SK-N-SH (cell line): ENCODE results near the gene TSG101. TPM values are rescaled to one million over a fixed set of nuclear protein-coding genes. Genes with fewer than 3 reads are reported as not detected.

Experiments
- CTCF ChIA-PET: fragments of 300-600, 350-600 bp; formaldehyde crosslinking; extraction: SDS; loops from one replicate; lab custom pipeline; 2021; lab: Yijun Ruan, JAX
- POLR2A ChIA-PET: fragments of 350-600 bp; sonication (Branson Sonifier 250); formaldehyde crosslinking; extraction: SDS; loops from one replicate; lab custom pipeline; 2020; ENCODE audit warnings: antibody characterized with exemption, inconsistent platforms; lab: Yijun Ruan, JAX
- DNase-seq: peaks from one replicate; pipeline ENCODE4 v3.0.0; 2012
- H2AFZ ChIP-seq: fragments of 200-600 bp; sonication (generic); 2 replicates; pipeline ENCODE4 v1.8.1; 2016; ENCODE audit warnings: antibody characterized with exemption, mild to moderate bottlenecking, low read depth
- H3F3A ChIP-seq: fragments of 200-600 bp; sonication (generic); replicated peaks from 2 replicates; pipeline ENCODE3; 2016; ENCODE audit warnings: antibody characterized with exemption, mild to moderate bottlenecking; ENCODE audit not compliant: insufficient read depth
- H3K27ac ChIP-seq, 2 experiments: fragments of 200-500 bp in 1 of 2; fragments of 200-600 bp in 1 of 2; sonication (Bioruptor generic) in 1 of 2; sonication (generic), shearing (Covaris generic) in 1 of 2; 2 replicates each; pipeline versions ENCODE4 v1.5.1 to v1.6.1; 2014 to 2016; ENCODE audit warnings: low read depth in 2 of 2, inconsistent platforms in 1 of 2, low read length in 1 of 2, mild to moderate bottlenecking in 1 of 2, mixed read lengths in 1 of 2
- H3K27me3 ChIP-seq: fragments of 200-600 bp; sonication (generic), shearing (Covaris generic); 2 replicates; pipeline ENCODE4 v1.6.1; 2016; ENCODE audit warnings: mixed run types; ENCODE audit not compliant: insufficient read depth
- H3K36me3 ChIP-seq, 2 experiments: fragments of 200-500 bp in 1 of 2; fragments of 200-600 bp in 1 of 2; sonication (Bioruptor generic) in 1 of 2; sonication (generic) in 1 of 2; replicated peaks in 1 of 2; 2 replicates each; pipeline versions ENCODE3 to v1.5.1; 2014 to 2016; ENCODE audit warnings: low read length in 1 of 2, mild to moderate bottlenecking in 1 of 2; ENCODE audit not compliant: insufficient read depth in 2 of 2, control insufficient read depth in 1 of 2
- H3K4me1 ChIP-seq, 2 experiments: fragments of 200-500 bp in 1 of 2; fragments of 200-600 bp in 1 of 2; sonication (Bioruptor generic) in 1 of 2; sonication (generic), shearing (Covaris generic) in 1 of 2; 2 replicates each; pipeline versions ENCODE4 v1.5.1 to v1.6.1; 2014 to 2016; ENCODE audit warnings: low read depth in 1 of 2, low read length in 1 of 2, mixed run types in 1 of 2; ENCODE audit not compliant: insufficient read depth in 2 of 2, control insufficient read depth in 1 of 2
- H3K4me2 ChIP-seq: fragments of 200-600 bp; sonication (generic), shearing (Covaris generic); 2 replicates; pipeline ENCODE4 v1.6.1; 2017; ENCODE audit warnings: mixed run types
- H3K4me3 ChIP-seq, 2 experiments: fragments of 200-500 bp in 1 of 2; fragments of 200-600 bp in 1 of 2; sonication (Bioruptor generic) in 1 of 2; sonication (generic), shearing (Covaris generic) in 1 of 2; 2 replicates each; pipeline versions ENCODE4 v1.5.1 to v1.8.1; 2014 to 2016; ENCODE audit warnings: low read depth in 2 of 2, inconsistent platforms in 1 of 2, low read length in 1 of 2, mild to moderate bottlenecking in 1 of 2, mixed read lengths in 1 of 2, moderate library complexity in 1 of 2
- H3K79me2 ChIP-seq: fragments of 200-600 bp; sonication (generic); 2 replicates; pipeline ENCODE4 v1.8.1; 2017; ENCODE audit warnings: mild to moderate bottlenecking; ENCODE audit not compliant: insufficient read depth
- H3K9ac ChIP-seq: fragments of 200-600 bp; sonication (generic); 2 replicates; pipeline ENCODE4 v1.6.1; 2017; ENCODE audit warnings: mixed run types
- H3K9me2 ChIP-seq: fragments of 200-600 bp; sonication (generic); 2 replicates; pipeline ENCODE4 v1.6.1; 2017; ENCODE audit warnings: mixed run types
- H3K9me3 ChIP-seq: fragments of 200-600 bp; sonication (generic); 2 replicates; pipeline ENCODE4 v1.6.1; 2017; ENCODE audit warnings: mixed run types, mild to moderate bottlenecking, moderate library complexity
- H4K20me1 ChIP-seq: fragments of 200-600 bp; sonication (generic); 2 replicates; pipeline ENCODE4 v1.6.1; 2017; ENCODE audit warnings: mild to moderate bottlenecking, mixed run types; ENCODE audit not compliant: insufficient read depth
- ELF1 ChIP-seq: IDR thresholded peaks from 2 replicates; pipeline ENCODE4 v1.4.0; 2012
- EP300 ChIP-seq, 2 experiments: IDR thresholded peaks; 2 replicates each; pipeline versions ENCODE4 v1.4.0 to v1.6.1; 2012; ENCODE audit warnings: borderline replicate concordance in 1 of 2, low read depth in 1 of 2, low read length in 1 of 2
- EZH2phosphoT487 ChIP-seq: fragments of 200-600 bp; sonication (generic); IDR thresholded peaks from 2 replicates; pipeline ENCODE4 v1.6.1; 2017; ENCODE audit warnings: low read depth, mixed run types, mild to moderate bottlenecking, antibody characterized with exemption, moderate library complexity, borderline replicate concordance
- FOXJ3 ChIP-seq: sonication (generic); formaldehyde crosslinking; IDR thresholded peaks from 2 replicates; pipeline ENCODE4 v1.5.1; 2020; ENCODE audit warnings: mild to moderate bottlenecking, missing genetic modification reagents
- FOXM1 ChIP-seq: IDR thresholded peaks from 2 replicates; pipeline ENCODE4 v1.4.0; 2012; ENCODE audit warnings: low read depth, mild to moderate bottlenecking
- IRF3 ChIP-seq: fragments of 150-350 bp; IDR thresholded peaks from 2 replicates; pipeline ENCODE4 v1.6.1; 2016; ENCODE audit warnings: mild to moderate bottlenecking, low read depth, low read length
- MAX ChIP-seq: IDR thresholded peaks from 2 replicates; pipeline ENCODE4 v1.4.0; 2012; ENCODE audit warnings: low read depth
- MXI1 ChIP-seq: IDR thresholded peaks from 2 replicates; pipeline ENCODE4 v1.6.1; 2012; ENCODE audit warnings: mild to moderate bottlenecking, low read depth, low read length, improper control_type of control experiment
- NRF1 ChIP-seq: IDR thresholded peaks from 2 replicates; pipeline ENCODE4 v1.6.1; 2012; ENCODE audit warnings: low read depth, mild to moderate bottlenecking, low read length
- PBX3 ChIP-seq: IDR thresholded peaks from 2 replicates; pipeline ENCODE4; 2012
- REST ChIP-seq: IDR thresholded peaks from 2 replicates; pipeline ENCODE4 v1.6.1; 2012; ENCODE audit warnings: mild to moderate bottlenecking, low read depth, low read length, moderate library complexity
- RFX5 ChIP-seq: IDR thresholded peaks from 2 replicates; pipeline ENCODE4 v1.6.1; 2012; ENCODE audit warnings: mild to moderate bottlenecking, improper control_type of control experiment, low read length
- RXRA ChIP-seq: IDR thresholded peaks from 2 replicates; pipeline ENCODE4 v1.4.0; 2012; ENCODE audit warnings: low read depth, mild to moderate bottlenecking, borderline replicate concordance
- SIN3A ChIP-seq: IDR thresholded peaks from 2 replicates; pipeline ENCODE4 v1.6.1; 2012; ENCODE audit warnings: low read depth, mild to moderate bottlenecking, low read length, moderate library complexity, borderline replicate concordance
- SMC3 ChIP-seq: IDR thresholded peaks from 2 replicates; pipeline ENCODE4 v1.6.1; 2012; ENCODE audit warnings: low read depth, low read length, improper control_type of control experiment
- TAF1 ChIP-seq: IDR thresholded peaks from 2 replicates; pipeline ENCODE4 v1.6.1; 2012; ENCODE audit warnings: low read depth, mild to moderate bottlenecking, low read length, moderate library complexity, borderline replicate concordance
- TEAD4 ChIP-seq: IDR thresholded peaks from 2 replicates; pipeline ENCODE4 v1.4.0; 2012; ENCODE audit warnings: mild to moderate bottlenecking, borderline replicate concordance; ENCODE audit not compliant: insufficient read depth
- USF2 ChIP-seq: fragments of 150-350 bp; IDR thresholded peaks from 2 replicates; pipeline ENCODE4 v1.6.1; 2017; ENCODE audit warnings: antibody characterized with exemption, low read length, low read depth, borderline replicate concordance
- WGBS: methylation state at CpG from one replicate; pipeline ENCODE4 v1.1.6; 2017; ENCODE audit warnings: low lambda C conversion rate; 5-methylcytosine and 5-hydroxymethylcytosine counted together
- polyA plus RNA-seq, 3 experiments: library from polyadenylated mRNA; depleted of rRNA; stranded (reverse); fragments of >200 nt; gene quantifications; 2 replicates each; pipeline ENCODE4 v1.2.3, GENCODE V29; 2012
- TF ChIP-seq, protein P1 (sequence below): IDR thresholded peaks from 2 replicates; pipeline ENCODE4 v1.4.0; 2012; ENCODE audit warnings: low read depth, borderline replicate concordance
- TF ChIP-seq, protein P2 (sequence below): fragments of 200-600 bp; sonication (generic); IDR thresholded peaks from 2 replicates; pipeline ENCODE4 v1.6.1; 2017; ENCODE audit warnings: antibody characterized with exemption, mild to moderate bottlenecking, moderate library complexity

TSG101 gene
- polyA plus RNA-seq, 1 of the 3 experiments (the other 2 are of a cell fraction), result 164 TPM

DNA sequence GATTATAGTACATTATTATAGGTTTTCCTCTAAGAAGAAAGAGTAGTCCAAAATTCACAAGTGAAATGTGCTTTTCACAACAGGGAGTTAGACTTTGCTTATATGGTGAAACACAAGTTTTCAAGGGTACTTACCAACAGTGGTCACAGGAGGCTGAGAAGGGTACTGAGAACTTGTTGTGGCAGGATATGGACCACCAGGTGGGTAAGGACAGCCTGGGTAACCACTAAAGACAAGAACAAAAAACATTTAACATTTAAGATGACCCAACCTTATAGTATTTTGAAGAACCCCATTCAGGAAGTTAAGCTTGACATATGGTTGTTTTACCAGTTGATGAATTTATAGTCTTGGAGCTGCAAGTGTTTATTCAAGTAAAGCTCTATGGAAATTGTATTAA lies 24.4 kb downstream of the TSG101 start (continued):
- TF ChIP-seq, protein P1, sequence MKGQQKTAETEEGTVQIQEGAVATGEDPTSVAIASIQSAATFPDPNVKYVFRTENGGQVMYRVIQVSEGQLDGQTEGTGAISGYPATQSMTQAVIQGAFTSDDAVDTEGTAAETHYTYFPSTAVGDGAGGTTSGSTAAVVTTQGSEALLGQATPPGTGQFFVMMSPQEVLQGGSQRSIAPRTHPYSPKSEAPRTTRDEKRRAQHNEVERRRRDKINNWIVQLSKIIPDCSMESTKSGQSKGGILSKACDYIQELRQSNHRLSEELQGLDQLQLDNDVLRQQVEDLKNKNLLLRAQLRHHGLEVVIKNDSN, result no peak
- TF ChIP-seq IRF3, result no peak
- TF ChIP-seq ELF1, result no peak
- no peak for TF ChIP-seq EP300 (IDR thresholded peaks at IDR 0.05; ENCODE audit: borderline replicate concordance in 1 of 2, low read depth in 1 of 2, low read length in 1 of 2)
- TF ChIP-seq MXI1, result no peak
- no peak for TF ChIP-seq SIN3A
- no peak for TF ChIP-seq TAF1

GRCh38 chr11:18501629-18502028 lies 25.1 kb downstream of the TSG101 start:
- DNase-seq, result no peak
- Histone ChIP-seq H3K4me3 (no peak overlapping the region), H3K9ac (no peak overlapping the region), H2AFZ (no peak overlapping the region), H3F3A (peaks cover 4% of the 10 kb centered on the region), H4K20me1 (no peaks in the 10 kb centered on the region), H3K27ac (no peak overlapping the region), H3K36me3 (peaks cover 60 to 67% of the 10 kb centered on the region in 2 experiments), H3K4me2 (no peak overlapping the region), H3K4me1 (no peaks in the 10 kb centered on the region), H3K9me3 (no peaks in the 10 kb centered on the region), H3K27me3 (no peaks in the 10 kb centered on the region), H3K9me2 (no peaks in the 10 kb centered on the region), H3K79me2 (no peaks in the 10 kb centered on the region; the same call in 1 of the 2 replicates)
- ChIA-PET CTCF (no interaction called here), POLR2A (no interaction called here)
- TF ChIP-seq SMC3 (no peak), RXRA (no peak), IRF3 (no peak), MAX (no peak), PBX3 (no peak), FOXJ3 (CRISPR knock-in tag) (no peak), EP300 (IDR thresholded peaks at IDR 0.05; ENCODE audit: borderline replicate concordance in 1 of 2, low read depth in 1 of 2, low read length in 1 of 2) (no peak), REST (no peak), TEAD4 (no peak), EZH2phosphoT487 (no peak), USF2 (no peak), NRF1 (no peak), FOXM1 (no peak), RFX5 (no peak)
- TF ChIP-seq, protein P2, sequence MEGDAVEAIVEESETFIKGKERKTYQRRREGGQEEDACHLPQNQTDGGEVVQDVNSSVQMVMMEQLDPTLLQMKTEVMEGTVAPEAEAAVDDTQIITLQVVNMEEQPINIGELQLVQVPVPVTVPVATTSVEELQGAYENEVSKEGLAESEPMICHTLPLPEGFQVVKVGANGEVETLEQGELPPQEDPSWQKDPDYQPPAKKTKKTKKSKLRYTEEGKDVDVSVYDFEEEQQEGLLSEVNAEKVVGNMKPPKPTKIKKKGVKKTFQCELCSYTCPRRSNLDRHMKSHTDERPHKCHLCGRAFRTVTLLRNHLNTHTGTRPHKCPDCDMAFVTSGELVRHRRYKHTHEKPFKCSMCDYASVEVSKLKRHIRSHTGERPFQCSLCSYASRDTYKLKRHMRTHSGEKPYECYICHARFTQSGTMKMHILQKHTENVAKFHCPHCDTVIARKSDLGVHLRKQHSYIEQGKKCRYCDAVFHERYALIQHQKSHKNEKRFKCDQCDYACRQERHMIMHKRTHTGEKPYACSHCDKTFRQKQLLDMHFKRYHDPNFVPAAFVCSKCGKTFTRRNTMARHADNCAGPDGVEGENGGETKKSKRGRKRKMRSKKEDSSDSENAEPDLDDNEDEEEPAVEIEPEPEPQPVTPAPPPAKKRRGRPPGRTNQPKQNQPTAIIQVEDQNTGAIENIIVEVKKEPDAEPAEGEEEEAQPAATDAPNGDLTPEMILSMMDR, result no peak
- WGBS, result 98% methylated on average over 1 of the region's 1 CpG
